HTR-8/SVneo (cell line): Measurements from ENCODE around the gene PNKD.

Source experiments
- DNase-seq: peaks from one replicate; pipeline ENCODE4 v3.0.0; 2011; ENCODE audit warnings: low spot score, mixed read lengths; ENCODE audit not compliant: insufficient read length
- FAIRE-seq: peaks from 2 replicates; lab custom pipeline; 2011; peaks lifted over from hg19 to GRCh38; lab: Jason Lieb, UNC

PNKD gene

GRCh38 chr2:218269900-218270720 lies at the start of gene PNKD, which contains the start of gene AAMP:
PNKD (plus strand) TSS chr2:218270519; CDS start chr2:218270536, 17 bp downstream.
AAMP (minus strand) TSS chr2:218270137; CDS start chr2:218270086, 51 bp downstream.
- DNase-seq = peak; percentile 99
- FAIRE-seq = peak; percentile 94

GRCh38 chr2:218221000-218221399 lies 49.3 kb upstream of the PNKD start:
- no peak for DNase-seq
- FAIRE-seq = no peak

- no peak for DNase-seq
- no peak for FAIRE-seq
Measured at GRCh38 chr2:218223046-218223445, 47.3 kb upstream of the PNKD start.

GRCh38 chr2:218224186-218224585 lies 46.1 kb upstream of the PNKD start:
- FAIRE-seq (no peak), DNase-seq (no peak)

- DNase-seq (no peak), FAIRE-seq (no peak)
Measured at GRCh38 chr2:218226903-218227302, 43.4 kb upstream of the PNKD start.

- no peak for FAIRE-seq
Measured at GRCh38 chr2:218228366-218229090, 41.8 kb upstream of the PNKD start.

GRCh38 chr2:218229239-218229638 lies 41.1 kb upstream of the PNKD start:
- FAIRE-seq (no peak), DNase-seq (peak; percentile 45)

More at GRCh38 chr2:218228366-218229090, 41.8 kb upstream of the PNKD start:
- no peak for DNase-seq

GRCh38 chr2:218229851-218230250 lies 40.5 kb upstream of the PNKD start:
- FAIRE-seq (no peak), DNase-seq (no peak)

- no peak for FAIRE-seq
- no peak for DNase-seq
Measured at GRCh38 chr2:218230882-218231281, 39.4 kb upstream of the PNKD start.

GRCh38 chr2:218233543-218233942 lies 36.8 kb upstream of the PNKD start:
- DNase-seq (no peak), FAIRE-seq (no peak)

- no peak for FAIRE-seq
- no peak for DNase-seq
Measured at GRCh38 chr2:218234521-218234920, 35.8 kb upstream of the PNKD start.

- FAIRE-seq (no peak), DNase-seq (no peak)
Measured at GRCh38 chr2:218235017-218235416, 35.3 kb upstream of the PNKD start.

GRCh38 chr2:218236829-218237228 lies 33.5 kb upstream of the PNKD start:
- no peak for FAIRE-seq

GRCh38 chr2:218238887-218239286 lies 31.4 kb upstream of the PNKD start:
- DNase-seq = no peak
- FAIRE-seq = no peak

More at GRCh38 chr2:218236829-218237228, 33.5 kb upstream of the PNKD start:
- DNase-seq = no peak

- DNase-seq (no peak), FAIRE-seq (no peak)
Measured at GRCh38 chr2:218244204-218244603, 26.1 kb upstream of the PNKD start.

GRCh38 chr2:218244665-218245064 lies 25.7 kb upstream of the PNKD start:
- no peak for DNase-seq
- FAIRE-seq = no peak

GRCh38 chr2:218245214-218245613 lies 25.1 kb upstream of the PNKD start:
- DNase-seq (no peak), FAIRE-seq (no peak)

GRCh38 chr2:218249691-218250090 lies 20.6 kb upstream of the PNKD start:
- DNase-seq (no peak), FAIRE-seq (no peak)

- FAIRE-seq (no peak), DNase-seq (no peak)
Measured at GRCh38 chr2:218252509-218253231, 17.6 kb upstream of the PNKD start.

GRCh38 chr2:218253232-218253625 lies 17.1 kb upstream of the PNKD start:
- DNase-seq (no peak), FAIRE-seq (no peak)

- no peak for DNase-seq
- no peak for FAIRE-seq
Measured at GRCh38 chr2:218255446-218255845, 14.9 kb upstream of the PNKD start.
